Measurements from ENCODE around the gene CIB2.

Gene CIB2

GRCh38 chr15:78076231-78077052 is 54.8 kb downstream of the CIB2 start:
- in situ Hi-C loops (cut with HindIII; ENCODE audit: low sequenced_read_pairs) = no loop called here
- peak overlapping the region; percentile 72 for H3K4me3 ChIP-seq (ENCODE audit: low read depth, low read length)
- no peak for TF ChIP-seq CTCF (IDR thresholded peaks at IDR 0.05; ENCODE audit: low read depth, low read length, missing control alignments)
- DNase-seq (ENCODE audit: low read depth) = no peak

DNA sequence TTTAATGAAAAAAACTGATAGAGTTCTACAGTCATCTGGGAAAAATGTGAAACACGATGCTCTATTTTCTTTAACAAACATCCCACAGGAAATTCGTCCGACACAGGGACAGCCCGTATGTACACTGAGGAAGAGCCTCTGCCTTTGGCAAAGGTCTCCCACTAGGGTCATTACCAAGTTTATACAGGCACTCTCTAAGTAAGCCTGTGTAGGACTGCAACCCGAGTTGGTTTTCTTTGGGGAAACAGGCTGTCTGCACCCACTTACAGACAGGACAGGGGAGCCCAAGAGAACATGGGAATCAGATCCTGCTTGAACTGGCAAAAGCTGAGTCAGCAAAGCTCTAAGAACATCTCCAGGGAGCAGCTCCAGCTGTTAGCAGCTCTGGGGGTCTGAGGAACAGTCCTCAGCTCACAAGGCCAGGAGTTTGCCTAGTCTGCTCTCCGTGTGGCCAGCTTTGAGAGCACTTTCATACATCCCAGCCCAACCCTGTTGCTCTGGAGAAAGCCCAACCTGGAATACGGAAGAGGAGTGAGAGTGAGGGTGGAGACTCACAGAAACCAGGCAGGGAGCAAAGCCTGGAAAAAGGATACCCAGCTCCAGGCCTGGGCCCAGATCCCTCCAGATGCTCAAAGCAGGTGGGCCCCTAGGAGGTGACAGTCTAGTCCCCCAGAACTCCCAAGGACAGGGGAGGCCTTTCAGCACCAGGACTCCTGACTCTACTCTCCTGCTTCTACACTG is 55.6 kb downstream of the CIB2 start:
- DNase-seq (ENCODE audit: low read depth) = peak; percentile 77
- H3K4me3 ChIP-seq (ENCODE audit: low read depth, low read length) = peak overlapping the region; percentile 72
- in situ Hi-C loops (cut with HindIII; ENCODE audit: low sequenced_read_pairs) = no loop called here
- no peak for TF ChIP-seq CTCF (IDR thresholded peaks at IDR 0.05; ENCODE audit: low read depth, low read length, missing control alignments)

DNA sequence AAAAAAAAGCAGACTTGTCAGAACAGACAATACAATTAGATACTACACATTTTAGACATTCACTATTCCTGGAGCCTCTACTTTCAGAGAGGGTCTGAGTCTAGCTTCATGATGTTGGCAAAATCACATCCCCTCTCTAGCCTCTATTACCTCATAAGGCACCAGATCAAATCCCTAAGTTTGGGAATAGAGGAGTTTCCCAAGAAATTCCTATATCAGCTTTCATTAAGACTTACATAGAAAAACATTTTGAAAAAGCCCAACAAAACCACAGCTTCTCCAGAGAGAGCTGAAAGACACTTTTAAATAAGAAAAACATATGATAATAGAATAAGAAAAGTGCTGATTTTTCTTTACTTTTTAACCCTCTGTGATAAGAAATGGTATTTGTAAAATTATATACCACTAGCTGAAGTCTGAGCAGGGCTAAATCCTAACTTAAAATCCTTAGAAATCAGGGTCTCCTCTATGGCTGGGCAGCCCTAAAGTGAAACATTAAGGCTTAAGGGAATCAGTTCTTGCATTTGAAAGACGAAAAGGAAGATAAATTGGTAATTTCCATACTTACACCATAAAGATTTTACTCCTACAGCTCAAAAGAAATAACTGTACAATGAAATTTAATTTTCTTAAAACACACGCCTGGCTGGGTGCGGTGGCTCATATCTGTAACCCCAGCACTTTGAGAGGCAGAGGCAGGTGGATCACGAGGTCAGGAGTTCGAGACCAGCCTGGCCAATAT is 58.0 kb downstream of the CIB2 start:
- DNase-seq (ENCODE audit: low read depth) = no peak
- in situ Hi-C loops (cut with HindIII; ENCODE audit: low sequenced_read_pairs) = no loop called here
- TF ChIP-seq CTCF (IDR thresholded peaks at IDR 0.05; ENCODE audit: low read depth, low read length, missing control alignments) = no peak
- H3K4me3 ChIP-seq (ENCODE audit: low read depth, low read length) = no peak overlapping the region

DNA sequence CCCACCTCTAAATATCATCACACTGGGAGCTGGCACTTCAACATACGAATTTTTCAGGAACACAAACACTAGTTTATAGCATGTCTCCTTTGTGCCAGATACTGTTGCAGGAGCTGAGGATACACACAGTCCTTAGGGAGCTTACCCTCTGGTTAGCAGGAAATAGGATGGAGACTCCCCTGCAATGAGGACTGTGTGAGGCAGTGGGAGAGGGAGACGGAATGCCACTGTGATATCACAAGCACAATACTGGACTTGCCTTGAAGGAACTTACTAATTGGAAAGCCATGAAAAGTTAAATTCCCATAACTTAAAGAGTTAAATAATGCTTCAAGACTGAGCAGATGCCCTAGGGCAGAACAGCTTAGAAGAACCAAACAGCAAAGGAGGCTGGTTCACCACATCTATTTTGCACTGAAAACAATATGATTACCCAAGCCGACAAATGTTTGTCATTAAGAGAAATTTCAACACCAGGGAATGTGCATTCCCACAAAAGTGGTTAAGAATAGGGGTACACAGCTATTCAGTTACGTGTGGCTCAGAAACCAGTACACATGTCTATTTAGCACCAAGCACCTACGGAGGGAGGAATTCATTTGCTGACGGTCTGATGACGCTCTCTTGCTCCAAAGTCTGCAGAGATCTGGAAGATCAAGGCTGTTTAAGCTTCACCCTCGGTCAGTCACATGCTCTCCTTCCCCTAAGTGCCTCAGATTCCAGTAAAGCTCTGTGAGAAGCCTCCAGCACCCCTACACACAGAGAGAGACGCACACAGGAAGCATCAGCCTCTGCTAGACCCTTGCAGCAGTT is 59.0 kb downstream of the CIB2 start:
- no peak for TF ChIP-seq CTCF (IDR thresholded peaks at IDR 0.05; ENCODE audit: low read depth, low read length, missing control alignments)
- in situ Hi-C loops (cut with HindIII; ENCODE audit: low sequenced_read_pairs) = no loop called here
- DNase-seq (ENCODE audit: low read depth) = no peak
- no peak overlapping the region for H3K4me3 ChIP-seq (ENCODE audit: low read depth, low read length)

DNA sequence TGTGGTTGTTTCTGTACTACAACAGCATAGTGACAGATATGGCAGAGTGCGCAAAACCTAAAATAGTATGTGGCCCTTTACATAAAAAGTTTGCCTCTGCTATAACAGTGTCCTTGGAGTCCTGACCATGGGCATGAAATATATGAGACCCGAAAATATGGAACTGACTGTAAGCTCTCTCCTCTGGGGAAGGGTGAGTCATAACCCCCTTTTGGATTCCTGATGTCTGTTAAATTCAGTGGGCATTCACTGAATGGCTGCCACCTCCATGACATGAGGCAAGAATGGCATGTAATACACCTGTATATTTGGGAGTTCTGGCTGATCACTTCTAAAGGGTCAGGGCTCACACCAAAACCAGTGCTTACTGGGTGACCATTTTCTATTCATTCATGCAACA is 59.9 kb downstream of the CIB2 start:
- in situ Hi-C loops (cut with HindIII; ENCODE audit: low sequenced_read_pairs) = no loop called here
- H3K4me3 ChIP-seq (ENCODE audit: low read depth, low read length) = no peak overlapping the region
- no peak for DNase-seq (ENCODE audit: low read depth)
- no peak for TF ChIP-seq CTCF (IDR thresholded peaks at IDR 0.05; ENCODE audit: low read depth, low read length, missing control alignments)
